SK-N-SH (cell line): Measurements from ENCODE around the gene KDM2A.

Experiments used
- CTCF ChIP-seq: fragments of 200-600 bp; sonication (generic); IDR thresholded peaks from 2 replicates; pipeline ENCODE4 v1.6.1; 2017; ENCODE audit warnings: antibody characterized with exemption, mild to moderate bottlenecking, moderate library complexity
- EP300 ChIP-seq, 2 experiments: IDR thresholded peaks; 2 replicates each; pipeline versions ENCODE4 v1.4.0 to v1.6.1; 2012; ENCODE audit warnings: borderline replicate concordance in 1 of 2, low read depth in 1 of 2, low read length in 1 of 2
- EZH2phosphoT487 ChIP-seq: fragments of 200-600 bp; sonication (generic); IDR thresholded peaks from 2 replicates; pipeline ENCODE4 v1.6.1; 2017; ENCODE audit warnings: low read depth, mixed run types, mild to moderate bottlenecking, antibody characterized with exemption, moderate library complexity, borderline replicate concordance
- JUND ChIP-seq: IDR thresholded peaks from 2 replicates; pipeline ENCODE4 v1.4.0; 2012
- POLR2AphosphoS5 ChIP-seq: IDR thresholded peaks from 2 replicates; pipeline ENCODE4 v1.6.1; 2012; ENCODE audit warnings: low read depth, low read length
- RAD21 ChIP-seq: IDR thresholded peaks from 2 replicates; pipeline ENCODE4 v1.6.1; 2012; ENCODE audit warnings: mild to moderate bottlenecking, low read length
- REST ChIP-seq: IDR thresholded peaks from 2 replicates; pipeline ENCODE4 v1.6.1; 2012; ENCODE audit warnings: mild to moderate bottlenecking, low read depth, low read length, moderate library complexity
- TCF12 ChIP-seq: IDR thresholded peaks from 2 replicates; pipeline ENCODE4 v1.4.0; 2012
- USF2 ChIP-seq: fragments of 150-350 bp; IDR thresholded peaks from 2 replicates; pipeline ENCODE4 v1.6.1; 2017; ENCODE audit warnings: antibody characterized with exemption, low read length, low read depth, borderline replicate concordance

- TF ChIP-seq CTCF (no peak), REST (no peak), EP300 (IDR thresholded peaks at IDR 0.05; ENCODE audit: borderline replicate concordance in 1 of 2, low read depth in 1 of 2, low read length in 1 of 2) (no peak), POLR2AphosphoS5 (no peak), USF2 (no peak), JUND (no peak), EZH2phosphoT487 (no peak), RAD21 (no peak), TCF12 (no peak)
Measured at GRCh38 chr11:67117176-67117575, 1.9 kb upstream of the KDM2A start.
